GM12865 (cell line): ENCODE data around the gene ASIP.
"Not testable (repeated sequence)": the region's sequence is repeated elsewhere in the genome, so short reads cannot be mapped to it uniquely, and the experiment has no call there.

Experiments used
- DNase-seq: peaks from one replicate; pipeline ENCODE4 v3.0.0; 2010; ENCODE audit warnings: low read depth
- H3K4me3 ChIP-seq: 2 replicates; pipeline ENCODE4 v1.5.1; 2011; ENCODE audit warnings: mild to moderate bottlenecking, low read depth, low read length, control low read depth
- CTCF ChIP-seq: IDR thresholded peaks from 2 replicates; pipeline ENCODE4 v1.5.1; 2011; ENCODE audit warnings: low read length, control low read depth, low read depth, inconsistent platforms; ENCODE audit not compliant: insufficient read depth; ENCODE audit errors: missing control alignments

Gene ASIP

GRCh38 chr20:34269996-34270627 lies 28.9 kb downstream of the ASIP start:
- no peak for TF ChIP-seq CTCF
- DNase-seq: no peak
- no peak overlapping the region for H3K4me3 ChIP-seq

GRCh38 chr20:34271956-34272355 lies 30.7 kb downstream of the ASIP start:
- H3K4me3 ChIP-seq: no peak overlapping the region
- no peak for DNase-seq
- TF ChIP-seq CTCF: no peak

DNA sequence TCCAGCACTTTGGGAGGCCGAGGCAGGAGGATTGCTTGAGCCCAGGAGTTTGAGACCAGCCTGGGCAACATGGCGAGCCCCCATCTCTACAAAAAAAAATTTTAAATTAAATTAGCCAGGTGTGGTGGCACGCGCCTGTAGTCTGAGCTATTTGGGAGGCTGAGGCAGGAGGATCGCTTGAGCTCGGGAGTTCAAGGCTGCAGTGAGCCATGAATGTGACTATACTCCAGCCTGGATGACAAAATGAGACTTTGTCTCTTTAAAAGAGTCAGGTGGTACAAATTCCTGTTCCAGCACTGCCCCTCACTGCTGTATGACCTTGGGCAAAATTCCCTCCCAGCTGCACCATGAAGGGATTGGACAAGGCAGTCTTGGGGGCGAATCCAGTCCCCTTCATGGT lies 33.5 kb downstream of the ASIP start:
- no peak overlapping the region for H3K4me3 ChIP-seq
- no peak for DNase-seq
- no peak for TF ChIP-seq CTCF

- no peak for TF ChIP-seq CTCF
- no peak overlapping the region for H3K4me3 ChIP-seq
- no peak for DNase-seq
Observed at GRCh38 chr20:34281177-34281576, 40.0 kb downstream of the ASIP start.

DNA sequence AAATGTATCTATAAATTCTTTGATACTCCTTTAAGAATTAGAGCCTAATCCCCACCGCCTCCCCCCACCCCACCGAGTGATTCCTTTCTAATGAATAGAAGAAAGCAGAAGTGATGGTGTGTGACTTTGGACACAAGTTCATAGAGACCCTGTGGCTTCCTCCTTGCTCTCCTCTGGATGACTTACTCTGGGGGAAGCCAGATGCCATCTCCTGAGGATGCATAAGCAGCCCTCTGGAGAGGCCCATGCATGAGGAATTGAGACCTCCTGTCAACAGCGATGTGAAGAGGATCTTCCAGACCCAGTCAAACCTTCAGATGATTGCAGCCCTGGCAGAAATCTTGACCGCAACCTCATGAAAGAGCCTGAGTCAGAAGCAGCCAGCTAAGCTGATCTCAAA lies 40.8 kb downstream of the ASIP start:
- no peak for TF ChIP-seq CTCF

DNA sequence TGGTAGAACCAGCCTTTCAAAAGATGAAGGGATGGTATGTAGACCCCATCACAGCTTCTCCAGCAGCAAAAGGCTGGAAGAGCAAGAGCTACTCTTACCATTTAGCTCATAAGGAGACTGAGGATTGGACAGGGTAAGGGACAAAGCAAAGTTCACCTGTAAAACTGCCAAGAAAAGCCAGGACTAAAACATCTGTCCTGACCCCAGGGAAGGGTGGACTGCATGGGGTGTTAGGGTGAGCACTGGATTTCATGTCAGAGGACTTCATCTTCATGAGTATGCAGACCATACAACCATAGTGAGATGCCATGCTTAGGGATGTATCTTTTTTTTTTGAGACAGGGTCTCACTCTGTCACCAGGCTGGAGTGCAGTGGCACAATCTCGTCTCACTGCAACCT lies 42.6 kb downstream of the ASIP start:
- TF ChIP-seq CTCF: no peak
- no peak overlapping the region for H3K4me3 ChIP-seq
- DNase-seq: no peak

More for the DNA sequence above, 40.8 kb downstream of the ASIP start:
- H3K4me3 ChIP-seq: no peak overlapping the region
- no peak for DNase-seq

- H3K4me3 ChIP-seq: no peak overlapping the region
- DNase-seq: no peak
- no peak for TF ChIP-seq CTCF
Observed at GRCh38 chr20:34285450-34285849, 44.2 kb downstream of the ASIP start.

GRCh38 chr20:34287500-34287899 lies 46.3 kb downstream of the ASIP start:
- not testable (repeated sequence) for DNase-seq, H3K4me3 ChIP-seq
